KMS-11 (cell line): ENCODE results near the gene ZC3H6.
"Not testable (repeated sequence)": the region's sequence is repeated elsewhere in the genome, so short reads cannot be mapped to it uniquely, and the experiment has no call there.

ENCODE experiments used
- H2AFZ ChIP-seq: fragments of 200-600 bp; sonication (generic); 2 replicates; pipeline ENCODE4 v1.6.1; 2016; ENCODE audit warnings: antibody characterized with exemption, mixed run types, low read depth
- H3K27ac ChIP-seq: fragments of 200-600 bp; sonication (generic); 2 replicates; pipeline ENCODE4 v1.6.1; 2016; ENCODE audit warnings: mild to moderate bottlenecking, mixed run types
- H3K27me3 ChIP-seq: fragments of 200-600 bp; sonication (generic); 2 replicates; pipeline ENCODE4 v1.6.1; 2017; ENCODE audit warnings: mild to moderate bottlenecking, low read depth, mixed run types, moderate library complexity; ENCODE audit not compliant: insufficient read depth
- H3K36me3 ChIP-seq: fragments of 200-600 bp; sonication (generic); 2 replicates; pipeline ENCODE4 v1.6.1; 2017; ENCODE audit warnings: mild to moderate bottlenecking, mixed run types; ENCODE audit not compliant: insufficient read depth
- H3K4me1 ChIP-seq: fragments of 200-600 bp; sonication (generic); 2 replicates; pipeline ENCODE4 v1.6.1; 2016; ENCODE audit warnings: mild to moderate bottlenecking, low read depth, mixed run types; ENCODE audit not compliant: poor library complexity, severe bottlenecking
- H3K4me2 ChIP-seq: fragments of 200-600 bp; sonication (generic); 2 replicates; pipeline ENCODE4 v1.7.0; 2016; ENCODE audit warnings: mild to moderate bottlenecking, mixed run types
- H3K4me3 ChIP-seq: fragments of 200-600 bp; sonication (generic); IDR thresholded peaks from 2 replicates; pipeline ENCODE4 v1.6.1; 2017; ENCODE audit warnings: low read depth, low read length, mixed read lengths; ENCODE audit not compliant: insufficient read depth
- H3K79me2 ChIP-seq: fragments of 200-600 bp; sonication (generic); 2 replicates; pipeline ENCODE4 v1.6.1; 2016; ENCODE audit warnings: low read depth, mixed run types; ENCODE audit not compliant: insufficient read depth
- H3K9ac ChIP-seq: fragments of 200-600 bp; sonication (generic); 2 replicates; pipeline ENCODE4 v1.6.1; 2016; ENCODE audit warnings: mild to moderate bottlenecking, mixed run types
- H4K20me1 ChIP-seq: fragments of 200-600 bp; sonication (generic); 2 replicates; pipeline ENCODE4 v1.6.1; 2016; ENCODE audit warnings: mild to moderate bottlenecking, mixed run types; ENCODE audit not compliant: insufficient read depth
- TF ChIP-seq, protein P1 (sequence below): fragments of 200-600 bp; sonication (generic); conservative IDR thresholded peaks from 2 replicates; pipeline ENCODE4 v1.6.1; 2017; ENCODE audit warnings: low read depth, mild to moderate bottlenecking, antibody characterized with exemption, low read length, moderate library complexity, mixed read lengths

Gene ZC3H6

DNA sequence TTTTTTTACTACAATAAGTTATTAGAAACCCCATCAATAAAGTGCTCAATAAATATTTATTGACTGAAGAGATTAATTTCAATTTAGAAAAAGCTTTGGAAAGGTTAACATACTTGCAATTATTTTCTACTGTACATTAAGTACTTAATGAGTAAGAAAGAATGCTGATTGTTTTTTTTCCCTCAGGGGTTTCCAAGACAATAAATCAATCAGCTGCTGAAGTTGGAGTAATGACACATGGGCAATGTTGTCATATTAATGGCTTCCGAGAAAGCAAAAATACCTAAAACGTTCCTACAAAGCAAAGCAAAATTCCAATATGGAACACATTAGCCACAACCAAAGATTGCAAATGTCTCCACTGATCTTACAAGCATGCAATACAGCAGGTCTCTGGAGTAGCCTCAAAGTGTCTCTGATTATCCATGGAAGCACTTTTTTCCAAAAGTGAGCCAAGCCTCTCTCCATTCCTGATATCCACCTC is 66.7 kb downstream of the ZC3H6 start:
- TF ChIP-seq, protein P1, sequence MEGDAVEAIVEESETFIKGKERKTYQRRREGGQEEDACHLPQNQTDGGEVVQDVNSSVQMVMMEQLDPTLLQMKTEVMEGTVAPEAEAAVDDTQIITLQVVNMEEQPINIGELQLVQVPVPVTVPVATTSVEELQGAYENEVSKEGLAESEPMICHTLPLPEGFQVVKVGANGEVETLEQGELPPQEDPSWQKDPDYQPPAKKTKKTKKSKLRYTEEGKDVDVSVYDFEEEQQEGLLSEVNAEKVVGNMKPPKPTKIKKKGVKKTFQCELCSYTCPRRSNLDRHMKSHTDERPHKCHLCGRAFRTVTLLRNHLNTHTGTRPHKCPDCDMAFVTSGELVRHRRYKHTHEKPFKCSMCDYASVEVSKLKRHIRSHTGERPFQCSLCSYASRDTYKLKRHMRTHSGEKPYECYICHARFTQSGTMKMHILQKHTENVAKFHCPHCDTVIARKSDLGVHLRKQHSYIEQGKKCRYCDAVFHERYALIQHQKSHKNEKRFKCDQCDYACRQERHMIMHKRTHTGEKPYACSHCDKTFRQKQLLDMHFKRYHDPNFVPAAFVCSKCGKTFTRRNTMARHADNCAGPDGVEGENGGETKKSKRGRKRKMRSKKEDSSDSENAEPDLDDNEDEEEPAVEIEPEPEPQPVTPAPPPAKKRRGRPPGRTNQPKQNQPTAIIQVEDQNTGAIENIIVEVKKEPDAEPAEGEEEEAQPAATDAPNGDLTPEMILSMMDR = no peak
- no peak overlapping the region for H3K27ac ChIP-seq
- no peaks in the 10 kb centered on the region for H3K79me2 ChIP-seq
- no peak overlapping the region for H3K9ac ChIP-seq
- no peaks in the 10 kb centered on the region for H3K27me3 ChIP-seq
- peaks cover 22% of the 10 kb centered on the region for H3K4me1 ChIP-seq
- H4K20me1 ChIP-seq = no peaks in the 10 kb centered on the region
- no peak overlapping the region for H2AFZ ChIP-seq
- H3K4me3 ChIP-seq = no peak overlapping the region
- H3K4me2 ChIP-seq = no peak overlapping the region
- no peaks in the 10 kb centered on the region for H3K36me3 ChIP-seq

DNA sequence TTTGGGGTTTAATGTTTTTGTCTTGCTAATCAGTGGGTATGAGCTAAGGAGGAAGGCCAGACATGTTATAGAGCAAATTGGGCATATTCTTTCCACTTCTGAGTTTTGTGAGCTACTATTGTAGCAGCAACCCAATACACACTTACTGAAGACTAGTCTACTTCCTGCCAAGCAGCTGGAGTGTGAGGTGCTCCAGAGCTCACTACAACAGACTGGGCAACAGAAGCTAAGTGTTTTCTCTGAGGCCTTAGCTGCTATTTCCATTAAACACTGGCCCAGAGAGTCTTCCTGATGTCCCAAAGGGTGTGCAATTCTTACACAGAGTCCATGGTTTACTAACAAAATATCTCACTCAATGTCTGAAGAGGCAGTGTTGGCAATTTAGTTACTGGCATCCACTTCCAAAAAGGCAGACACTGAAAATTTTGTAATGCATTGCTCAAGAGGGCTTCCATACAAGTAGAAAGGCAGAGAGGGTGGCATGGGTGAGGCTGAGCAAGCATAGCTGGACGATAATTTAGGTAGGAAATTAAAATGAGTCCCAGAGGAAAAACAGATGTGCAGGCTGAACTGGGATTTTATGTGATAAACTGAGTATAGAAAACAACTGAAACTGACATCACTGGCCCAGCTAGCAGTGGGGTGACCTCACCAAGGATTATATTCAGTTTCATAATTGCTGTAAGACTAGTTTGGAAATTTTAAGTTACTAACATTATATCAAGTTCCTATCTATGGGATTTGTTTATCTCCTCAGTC is 68.6 kb downstream of the ZC3H6 start:
- peak overlapping the region; percentile 47; the same call in 1 of the 2 replicates for H3K27ac ChIP-seq
- TF ChIP-seq, protein P1 = no peak
- H3K4me3 ChIP-seq = no peak overlapping the region
- no peaks in the 10 kb centered on the region for H3K36me3 ChIP-seq
- H3K9ac ChIP-seq = no peak overlapping the region
- peak overlapping the region; percentile 27; the same call in 1 of the 2 replicates for H2AFZ ChIP-seq
- peaks cover 22% of the 10 kb centered on the region for H3K4me1 ChIP-seq
- no peaks in the 10 kb centered on the region for H3K27me3 ChIP-seq
- H3K79me2 ChIP-seq = no peaks in the 10 kb centered on the region
- H3K4me2 ChIP-seq = peak overlapping the region; percentile 66
- no peaks in the 10 kb centered on the region for H4K20me1 ChIP-seq

DNA sequence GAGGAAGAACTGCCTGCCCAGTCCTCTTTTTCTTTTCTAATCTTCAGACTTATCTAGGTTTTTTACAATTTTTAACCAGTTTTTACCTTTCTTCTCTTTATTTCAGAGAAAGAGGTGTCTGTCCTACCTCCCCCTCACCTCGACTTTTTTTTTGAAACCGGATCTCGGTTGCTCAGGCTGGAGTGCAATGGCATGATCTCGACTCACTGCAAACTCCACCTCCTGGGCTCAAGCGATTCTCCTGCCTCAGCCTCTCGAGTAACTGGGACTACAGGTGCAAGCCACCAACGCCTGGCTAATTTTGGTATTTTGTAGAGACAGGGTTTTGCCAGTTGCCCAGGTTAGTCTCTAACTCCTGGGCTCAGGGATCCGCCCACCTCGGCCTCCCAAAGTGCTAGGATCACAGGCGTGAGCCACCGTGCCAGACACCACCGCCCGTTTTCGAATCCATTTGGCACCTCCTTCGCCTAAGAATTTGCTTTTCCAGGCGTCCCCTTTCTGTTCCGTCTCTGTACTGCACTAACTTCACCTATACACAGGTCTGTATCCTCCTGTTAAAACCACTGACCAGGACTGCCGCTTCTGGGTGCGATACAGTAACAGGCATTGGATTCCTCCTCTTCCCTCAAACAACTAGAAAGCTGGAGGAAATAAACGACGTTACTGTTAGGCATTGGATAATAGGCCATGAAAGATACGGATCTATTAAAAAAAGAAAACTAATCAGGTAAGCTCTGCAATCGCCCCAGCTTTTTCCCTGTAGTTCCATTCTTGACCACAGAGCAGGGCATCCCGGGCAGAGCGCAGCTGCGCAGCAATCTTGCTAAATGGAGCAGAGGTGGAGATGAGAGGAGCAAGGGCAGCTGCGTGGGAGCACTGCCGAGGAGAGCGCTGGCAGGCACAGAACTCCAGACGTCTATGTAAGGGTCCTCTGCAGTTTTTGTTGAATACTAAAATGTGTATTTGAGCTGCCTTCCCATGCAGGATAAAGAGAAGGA is 69.9 kb downstream of the ZC3H6 start:
- peaks cover 22% of the 10 kb centered on the region for H3K4me1 ChIP-seq
- TF ChIP-seq, protein P1 = no peak
- no peaks in the 10 kb centered on the region for H3K27me3 ChIP-seq
- no peaks in the 10 kb centered on the region for H3K79me2 ChIP-seq
- peak overlapping the region; percentile 47; the same call in 1 of the 2 replicates for H3K27ac ChIP-seq
- no peaks in the 10 kb centered on the region for H4K20me1 ChIP-seq
- peak overlapping the region; percentile 66; the same call in 1 of the 2 replicates for H3K4me2 ChIP-seq
- no peaks in the 10 kb centered on the region for H3K36me3 ChIP-seq
- no peak overlapping the region for H3K9ac ChIP-seq
- H3K4me3 ChIP-seq = no peak overlapping the region
- H2AFZ ChIP-seq = no peak overlapping the region

DNA sequence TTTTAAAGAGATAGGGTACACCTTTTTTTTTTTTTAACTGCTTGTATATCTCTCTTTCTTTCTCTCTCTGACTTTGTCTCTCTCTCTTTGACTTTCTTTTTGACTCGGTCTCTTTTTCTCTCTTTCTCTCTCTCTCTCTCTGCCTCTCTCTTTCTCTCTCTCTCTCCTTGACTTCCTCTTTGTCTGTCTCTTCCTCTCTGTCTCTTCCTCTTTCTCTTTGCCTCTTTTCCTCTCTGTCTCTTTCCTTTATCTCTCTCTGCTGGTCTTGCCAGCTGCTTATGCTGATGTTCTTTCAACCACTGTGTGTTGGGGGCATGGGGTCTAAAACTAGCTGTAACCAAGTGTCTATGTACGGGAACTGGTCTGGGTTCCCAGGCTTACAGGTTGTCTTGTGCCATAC is 76.9 kb downstream of the ZC3H6 start:
- not testable (repeated sequence) for H4K20me1 ChIP-seq, H3K36me3 ChIP-seq, H3K9ac ChIP-seq, H3K27me3 ChIP-seq, H3K4me3 ChIP-seq, H3K4me2 ChIP-seq, H3K79me2 ChIP-seq, H2AFZ ChIP-seq, H3K27ac ChIP-seq, H3K4me1 ChIP-seq

DNA sequence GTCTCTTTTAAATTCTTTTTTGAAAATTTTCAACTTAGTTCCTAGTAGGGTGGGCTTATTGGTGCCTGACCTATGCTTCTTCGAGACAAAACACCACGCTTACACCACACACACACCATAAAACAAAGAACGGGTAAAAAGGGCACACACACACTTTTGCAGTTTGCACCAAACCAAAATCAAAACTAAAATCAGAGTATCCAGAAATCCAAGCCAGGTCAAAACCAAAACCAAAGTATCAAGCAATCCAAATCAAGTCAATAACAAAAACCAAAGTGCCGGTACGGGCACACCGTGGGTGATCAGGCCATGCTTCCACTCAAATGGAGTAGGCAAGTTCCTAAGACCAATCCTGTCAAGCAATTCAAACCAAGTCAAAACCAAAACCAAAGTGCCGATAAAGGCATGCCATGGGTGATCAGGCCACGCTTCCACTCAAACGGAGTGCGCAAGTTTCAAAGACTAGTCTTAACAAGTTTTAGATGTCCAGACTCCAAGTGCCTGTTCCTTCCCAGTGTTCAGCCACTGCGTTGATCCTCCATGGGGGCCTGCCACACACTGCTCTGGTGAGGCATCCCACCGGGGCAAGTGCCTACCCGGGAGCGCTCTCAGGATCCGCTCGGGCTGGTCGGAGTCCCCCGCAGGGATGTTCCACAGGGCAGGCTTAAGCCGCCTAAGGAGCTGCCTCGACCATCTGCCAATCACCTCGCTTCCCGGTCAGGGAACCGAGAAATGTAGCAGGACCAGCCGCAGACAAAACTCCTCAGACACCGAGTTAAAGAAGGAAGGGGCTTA is 77.6 kb downstream of the ZC3H6 start:
- H3K4me3 ChIP-seq, H3K27me3 ChIP-seq, H3K79me2 ChIP-seq, H3K9ac ChIP-seq, H3K36me3 ChIP-seq, H3K4me1 ChIP-seq, H3K4me2 ChIP-seq, H4K20me1 ChIP-seq, H3K27ac ChIP-seq, H2AFZ ChIP-seq: not testable (repeated sequence)

DNA sequence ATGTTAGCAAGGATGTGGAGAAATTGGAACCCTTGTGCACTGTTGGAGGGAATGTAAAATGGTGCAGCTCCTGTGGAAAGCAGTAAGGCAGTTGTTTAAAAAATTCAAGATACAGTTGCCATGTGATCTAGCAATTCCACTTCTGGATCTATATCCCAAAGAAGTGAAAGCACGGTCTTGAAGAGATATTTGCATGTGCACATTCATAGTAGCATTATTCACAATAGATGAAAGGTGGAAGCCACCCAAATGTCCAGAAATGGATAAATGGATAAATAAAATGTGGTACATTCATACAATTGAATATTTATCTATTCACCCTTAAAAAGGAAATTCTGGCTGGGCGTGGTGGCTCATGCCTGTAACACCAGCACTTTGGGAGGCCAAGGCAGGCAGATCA is 78.9 kb downstream of the ZC3H6 start:
- not testable (repeated sequence) for H3K4me3 ChIP-seq, H3K79me2 ChIP-seq, H2AFZ ChIP-seq, H4K20me1 ChIP-seq, H3K36me3 ChIP-seq, H3K27ac ChIP-seq, H3K4me1 ChIP-seq, H3K4me2 ChIP-seq, H3K27me3 ChIP-seq, H3K9ac ChIP-seq

DNA sequence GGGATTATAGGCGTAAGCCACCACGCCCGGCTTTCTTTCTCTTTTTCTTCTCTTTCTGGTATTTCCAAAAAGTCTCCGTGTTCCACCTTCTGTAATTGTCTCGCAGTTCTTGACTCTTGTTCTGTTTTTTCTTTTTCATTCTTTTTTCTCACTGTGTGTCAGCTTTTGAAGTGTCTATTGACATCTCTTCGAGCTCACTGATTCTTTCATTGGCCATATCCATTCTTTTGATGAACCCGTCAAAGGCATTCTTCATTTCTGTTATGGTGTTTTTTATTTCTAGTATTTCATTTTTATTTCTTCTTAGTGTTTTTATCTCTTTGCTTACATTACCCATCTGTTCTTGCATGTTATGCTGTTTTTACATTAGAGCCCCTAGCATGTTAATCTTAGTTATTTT is 84.7 kb downstream of the ZC3H6 start:
- H4K20me1 ChIP-seq, H3K27me3 ChIP-seq, H3K4me3 ChIP-seq, H3K79me2 ChIP-seq, H3K36me3 ChIP-seq, H3K4me2 ChIP-seq, H2AFZ ChIP-seq, H3K4me1 ChIP-seq, H3K9ac ChIP-seq, H3K27ac ChIP-seq: not testable (repeated sequence)
